Nephron (organoid): ENCODE results near the gene ZEB1.
"Not testable (repeated sequence)": the region's sequence is repeated elsewhere in the genome, so short reads cannot be mapped to it uniquely, and the experiment has no call there.

Source experiments
- H3K27ac Mint-ChIP-seq, 3 experiments: 2 replicates each; pipeline ENCODE4 v1.8.0; 2020; ENCODE audit warnings: mixed read lengths in 3 of 3, mild to moderate bottlenecking in 2 of 3, moderate library complexity in 1 of 3
- H3K27me3 Mint-ChIP-seq: 2 replicates; pipeline ENCODE4 v1.8.0; 2021; ENCODE audit warnings: low read depth, mild to moderate bottlenecking, moderate library complexity, mixed read lengths
- H3K36me3 Mint-ChIP-seq: 2 replicates; pipeline ENCODE4 v1.8.0; 2020; ENCODE audit warnings: low read depth, mixed read lengths
- H3K4me1 Mint-ChIP-seq: 2 replicates; pipeline ENCODE4 v1.8.0; 2020; ENCODE audit warnings: mixed read lengths
- H3K4me3 Mint-ChIP-seq, 3 experiments: 2 replicates each; pipeline ENCODE4 v1.8.0; 2020; ENCODE audit warnings: mild to moderate bottlenecking in 3 of 3, mixed read lengths in 3 of 3, moderate library complexity in 2 of 3
- H3K9me3 Mint-ChIP-seq: 2 replicates; pipeline ENCODE4 v1.8.0; 2020; ENCODE audit warnings: mixed read lengths
- CTCF ChIP-seq, 3 experiments: fragments of 200-600 bp; sonication (generic); IDR thresholded peaks; one replicate each; pipeline ENCODE4 v1.5.0; 2021; ENCODE audit warnings: antibody characterized with exemption in 3 of 3; ENCODE audit not compliant: unreplicated experiment in 3 of 3

Gene ZEB1

GRCh38 chr10:31422634-31423033 is 103.6 kb downstream of the ZEB1 start:
- Mint-ChIP-seq H3K27me3 (no peaks in the 10 kb centered on the region), H3K4me1 (peaks cover 24% of the 10 kb centered on the region), H3K4me3 (no peak overlapping the region), H3K9me3 (peaks cover 5% of the 10 kb centered on the region), H3K36me3 (peaks cover 7% of the 10 kb centered on the region), H3K27ac (no peak overlapping the region)
- TF ChIP-seq CTCF (IDR thresholded peaks at IDR 0.05; ENCODE audit: unreplicated experiment in 3 of 3) = no peak

GRCh38 chr10:31424473-31424872 is 105.5 kb downstream of the ZEB1 start:
- Mint-ChIP-seq H3K4me3 (no peak overlapping the region), H3K36me3 (peaks cover 7% of the 10 kb centered on the region), H3K27me3 (no peaks in the 10 kb centered on the region), H3K27ac (no peak overlapping the region), H3K4me1 (peaks cover 24% of the 10 kb centered on the region), H3K9me3 (peaks cover 16% of the 10 kb centered on the region)
- no peak for TF ChIP-seq CTCF (IDR thresholded peaks at IDR 0.05; ENCODE audit: unreplicated experiment in 3 of 3)

GRCh38 chr10:31426401-31426800 is 107.4 kb downstream of the ZEB1 start:
- Mint-ChIP-seq H3K27ac (no peak overlapping the region), H3K4me1 (peaks cover 12% of the 10 kb centered on the region), H3K36me3 (peaks cover 7% of the 10 kb centered on the region), H3K27me3 (no peaks in the 10 kb centered on the region), H3K9me3 (peaks cover 16% of the 10 kb centered on the region), H3K4me3 (no peak overlapping the region)
- no peak for TF ChIP-seq CTCF (IDR thresholded peaks at IDR 0.05; ENCODE audit: unreplicated experiment in 3 of 3)

GRCh38 chr10:31427334-31427733 is 108.3 kb downstream of the ZEB1 start:
- H3K4me3 Mint-ChIP-seq, H3K36me3 Mint-ChIP-seq, H3K27ac Mint-ChIP-seq, H3K27me3 Mint-ChIP-seq: not testable (repeated sequence)
- Mint-ChIP-seq H3K9me3 (peaks cover 16% of the 10 kb centered on the region), H3K4me1 (peaks cover 12% of the 10 kb centered on the region)

- H3K27ac Mint-ChIP-seq, H3K36me3 Mint-ChIP-seq, H3K4me3 Mint-ChIP-seq, H3K27me3 Mint-ChIP-seq: not testable (repeated sequence)
- H3K9me3 Mint-ChIP-seq = peaks cover 16% of the 10 kb centered on the region
- peaks cover 10% of the 10 kb centered on the region for H3K4me1 Mint-ChIP-seq
Measured at GRCh38 chr10:31428499-31428898, 109.5 kb downstream of the ZEB1 start.

GRCh38 chr10:31431021-31431420 is 112.0 kb downstream of the ZEB1 start:
- Mint-ChIP-seq H3K4me1 (peaks cover 4% of the 10 kb centered on the region), H3K27me3 (no peaks in the 10 kb centered on the region), H3K4me3 (no peak overlapping the region)

More at GRCh38 chr10:31431021-31431420, 112.0 kb downstream of the ZEB1 start:
- peaks cover 7% of the 10 kb centered on the region for H3K36me3 Mint-ChIP-seq
- H3K9me3 Mint-ChIP-seq = peaks cover 30% of the 10 kb centered on the region
- no peak overlapping the region for H3K27ac Mint-ChIP-seq
- no peak for TF ChIP-seq CTCF (IDR thresholded peaks at IDR 0.05; ENCODE audit: unreplicated experiment in 3 of 3)
